KMS-11 (cell line): ENCODE measurements around the gene MIA3.
A peak's percentile ranks its signal among the peaks of the same experiment; 100 is the strongest.

ENCODE experiments used
- H2AFZ ChIP-seq: fragments of 200-600 bp; sonication (generic); 2 replicates; pipeline ENCODE4 v1.6.1; 2016; ENCODE audit warnings: antibody characterized with exemption, mixed run types, low read depth
- H3K27ac ChIP-seq: fragments of 200-600 bp; sonication (generic); 2 replicates; pipeline ENCODE4 v1.6.1; 2016; ENCODE audit warnings: mild to moderate bottlenecking, mixed run types
- H3K27me3 ChIP-seq: fragments of 200-600 bp; sonication (generic); 2 replicates; pipeline ENCODE4 v1.6.1; 2017; ENCODE audit warnings: mild to moderate bottlenecking, low read depth, mixed run types, moderate library complexity; ENCODE audit not compliant: insufficient read depth
- H3K36me3 ChIP-seq: fragments of 200-600 bp; sonication (generic); 2 replicates; pipeline ENCODE4 v1.6.1; 2017; ENCODE audit warnings: mild to moderate bottlenecking, mixed run types; ENCODE audit not compliant: insufficient read depth
- H3K4me1 ChIP-seq: fragments of 200-600 bp; sonication (generic); 2 replicates; pipeline ENCODE4 v1.6.1; 2016; ENCODE audit warnings: mild to moderate bottlenecking, low read depth, mixed run types; ENCODE audit not compliant: poor library complexity, severe bottlenecking
- H3K4me2 ChIP-seq: fragments of 200-600 bp; sonication (generic); 2 replicates; pipeline ENCODE4 v1.7.0; 2016; ENCODE audit warnings: mild to moderate bottlenecking, mixed run types
- H3K4me3 ChIP-seq: fragments of 200-600 bp; sonication (generic); IDR thresholded peaks from 2 replicates; pipeline ENCODE4 v1.6.1; 2017; ENCODE audit warnings: low read depth, low read length, mixed read lengths; ENCODE audit not compliant: insufficient read depth
- H3K79me2 ChIP-seq: fragments of 200-600 bp; sonication (generic); 2 replicates; pipeline ENCODE4 v1.6.1; 2016; ENCODE audit warnings: low read depth, mixed run types; ENCODE audit not compliant: insufficient read depth
- H3K9ac ChIP-seq: fragments of 200-600 bp; sonication (generic); 2 replicates; pipeline ENCODE4 v1.6.1; 2016; ENCODE audit warnings: mild to moderate bottlenecking, mixed run types
- H4K20me1 ChIP-seq: fragments of 200-600 bp; sonication (generic); 2 replicates; pipeline ENCODE4 v1.6.1; 2016; ENCODE audit warnings: mild to moderate bottlenecking, mixed run types; ENCODE audit not compliant: insufficient read depth
- CTCF ChIP-seq: fragments of 200-600 bp; sonication (generic); conservative IDR thresholded peaks from 2 replicates; pipeline ENCODE4 v1.6.1; 2017; ENCODE audit warnings: low read depth, mild to moderate bottlenecking, antibody characterized with exemption, low read length, moderate library complexity, mixed read lengths

MIA3 gene

GRCh38 chr1:222631611-222632208 lies 13.8 kb downstream of the MIA3 start:
- H3K4me3 ChIP-seq, result no peak overlapping the region
- H4K20me1 ChIP-seq, result no peaks in the 10 kb centered on the region
- H2AFZ ChIP-seq, result no peak overlapping the region
- H3K4me1 ChIP-seq, result no peaks in the 10 kb centered on the region
- H3K36me3 ChIP-seq, result no peaks in the 10 kb centered on the region; the same call in 1 of the 2 replicates
- no peaks in the 10 kb centered on the region for H3K27me3 ChIP-seq
- no peak overlapping the region for H3K9ac ChIP-seq
- no peak overlapping the region for H3K4me2 ChIP-seq
- TF ChIP-seq CTCF, result no peak
- no peaks in the 10 kb centered on the region for H3K79me2 ChIP-seq
- H3K27ac ChIP-seq, result no peak overlapping the region

GRCh38 chr1:222632749-222633148 lies 14.9 kb downstream of the MIA3 start:
- Histone ChIP-seq H2AFZ (no peak overlapping the region), H3K27me3 (no peaks in the 10 kb centered on the region), H3K4me3 (no peak overlapping the region), H3K4me1 (no peaks in the 10 kb centered on the region), H3K79me2 (no peaks in the 10 kb centered on the region), H3K9ac (no peak overlapping the region), H3K36me3 (no peaks in the 10 kb centered on the region; the same call in 1 of the 2 replicates), H3K27ac (no peak overlapping the region), H4K20me1 (no peaks in the 10 kb centered on the region), H3K4me2 (no peak overlapping the region)
- TF ChIP-seq CTCF, result no peak

GRCh38 chr1:222634180-222635013 lies 16.5 kb downstream of the MIA3 start:
- no peak overlapping the region for H3K27ac ChIP-seq
- peak; percentile 91 for TF ChIP-seq CTCF
- no peak overlapping the region for H3K4me3 ChIP-seq
- H3K27me3 ChIP-seq, result no peaks in the 10 kb centered on the region
- no peaks in the 10 kb centered on the region; the same call in 1 of the 2 replicates for H3K36me3 ChIP-seq
- no peaks in the 10 kb centered on the region for H3K4me1 ChIP-seq
- no peak overlapping the region for H3K4me2 ChIP-seq
- H3K79me2 ChIP-seq, result no peaks in the 10 kb centered on the region
- H4K20me1 ChIP-seq, result no peaks in the 10 kb centered on the region
- H2AFZ ChIP-seq, result no peak overlapping the region
- no peak overlapping the region for H3K9ac ChIP-seq

- no peaks in the 10 kb centered on the region for H3K27me3 ChIP-seq
- H2AFZ ChIP-seq, result no peak overlapping the region
- no peak overlapping the region for H3K4me2 ChIP-seq
- H3K4me1 ChIP-seq, result peaks cover 18% of the 10 kb centered on the region
- no peak for TF ChIP-seq CTCF
- H3K4me3 ChIP-seq, result no peak overlapping the region
- no peaks in the 10 kb centered on the region for H4K20me1 ChIP-seq
- H3K27ac ChIP-seq, result no peak overlapping the region
- no peaks in the 10 kb centered on the region for H3K79me2 ChIP-seq
- no peaks in the 10 kb centered on the region for H3K36me3 ChIP-seq
- no peak overlapping the region for H3K9ac ChIP-seq
These were observed 23.5 kb downstream of the MIA3 start for GRCh38 chr1:222641269-222641948.
